Fibroblast of lung (primary cell): ENCODE measurements around the gene HDAC10.

Experiments used
- EZH2 ChIP-seq: IDR thresholded peaks from 2 replicates; pipeline ENCODE4 v1.5.1; 2012; ENCODE audit warnings: low read length, control low read depth, mild to moderate bottlenecking; ENCODE audit errors: missing control alignments
- TF ChIP-seq, protein P1 (sequence below), 2 donors: IDR thresholded peaks in 1 of 2; conservative IDR thresholded peaks in 1 of 2; 1 replicate in 1 of 2; 2 replicates in 1 of 2; pipeline ENCODE4 v1.5.1; 2011 to 2012; ENCODE audit warnings: low read length in 2 of 2, control low read depth in 1 of 2, inconsistent platforms in 1 of 2, low read depth in 1 of 2, mild to moderate bottlenecking in 1 of 2

DNA sequence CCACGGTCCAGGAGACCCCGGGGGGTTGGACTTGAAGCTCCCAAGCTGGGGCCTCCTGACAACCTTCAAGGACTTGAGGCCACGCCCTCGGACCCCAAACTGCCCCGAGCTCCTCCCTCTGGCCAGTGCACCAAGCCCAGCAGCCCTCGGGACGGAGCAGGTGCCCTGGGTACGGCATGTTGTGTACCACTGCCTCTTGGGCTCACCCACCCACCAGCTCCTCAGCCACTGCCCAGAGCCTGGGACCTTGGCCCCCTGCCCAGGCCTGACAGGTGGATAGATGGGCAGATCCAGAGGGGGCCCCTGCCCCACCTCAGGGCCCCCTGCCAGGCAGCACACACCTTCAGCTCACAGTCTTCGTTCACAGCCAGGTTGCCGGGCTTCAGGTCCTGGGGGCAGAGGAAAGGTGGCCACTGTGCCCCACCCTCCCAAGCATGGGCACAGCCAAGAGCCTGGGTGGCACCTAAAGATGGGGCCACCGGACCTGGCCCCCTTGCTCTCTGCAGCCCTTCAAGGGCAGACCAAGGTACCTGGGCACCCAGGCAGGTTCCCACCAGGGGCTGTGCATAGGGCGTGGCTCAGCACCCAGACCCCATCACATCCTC, 5.3 kb upstream of the HDAC10 start:
- TF ChIP-seq, protein P1, sequence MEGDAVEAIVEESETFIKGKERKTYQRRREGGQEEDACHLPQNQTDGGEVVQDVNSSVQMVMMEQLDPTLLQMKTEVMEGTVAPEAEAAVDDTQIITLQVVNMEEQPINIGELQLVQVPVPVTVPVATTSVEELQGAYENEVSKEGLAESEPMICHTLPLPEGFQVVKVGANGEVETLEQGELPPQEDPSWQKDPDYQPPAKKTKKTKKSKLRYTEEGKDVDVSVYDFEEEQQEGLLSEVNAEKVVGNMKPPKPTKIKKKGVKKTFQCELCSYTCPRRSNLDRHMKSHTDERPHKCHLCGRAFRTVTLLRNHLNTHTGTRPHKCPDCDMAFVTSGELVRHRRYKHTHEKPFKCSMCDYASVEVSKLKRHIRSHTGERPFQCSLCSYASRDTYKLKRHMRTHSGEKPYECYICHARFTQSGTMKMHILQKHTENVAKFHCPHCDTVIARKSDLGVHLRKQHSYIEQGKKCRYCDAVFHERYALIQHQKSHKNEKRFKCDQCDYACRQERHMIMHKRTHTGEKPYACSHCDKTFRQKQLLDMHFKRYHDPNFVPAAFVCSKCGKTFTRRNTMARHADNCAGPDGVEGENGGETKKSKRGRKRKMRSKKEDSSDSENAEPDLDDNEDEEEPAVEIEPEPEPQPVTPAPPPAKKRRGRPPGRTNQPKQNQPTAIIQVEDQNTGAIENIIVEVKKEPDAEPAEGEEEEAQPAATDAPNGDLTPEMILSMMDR (conservative IDR thresholded peaks at IDR 0.05 in 1 of 2, IDR thresholded peaks at IDR 0.05 in 1 of 2; ENCODE audit: low read depth in 1 of 2, low read length in 2 of 2) = no peak
- TF ChIP-seq EZH2 = no peak
